HG02981 (cell line): Measurements from ENCODE around the gene PCDHA9.
"Not testable (repeated sequence)": the region's sequence is repeated elsewhere in the genome, so short reads cannot be mapped to it uniquely, and the experiment has no call there.

Experiments
- ATAC-seq: cut with Tn5 transposase; IDR thresholded peaks from one replicate; pipeline ENCODE4 v1.9.1; 2021; ENCODE audit warnings: mild to moderate bottlenecking, moderate library complexity; ENCODE audit not compliant: unreplicated experiment

Gene PCDHA9

DNA sequence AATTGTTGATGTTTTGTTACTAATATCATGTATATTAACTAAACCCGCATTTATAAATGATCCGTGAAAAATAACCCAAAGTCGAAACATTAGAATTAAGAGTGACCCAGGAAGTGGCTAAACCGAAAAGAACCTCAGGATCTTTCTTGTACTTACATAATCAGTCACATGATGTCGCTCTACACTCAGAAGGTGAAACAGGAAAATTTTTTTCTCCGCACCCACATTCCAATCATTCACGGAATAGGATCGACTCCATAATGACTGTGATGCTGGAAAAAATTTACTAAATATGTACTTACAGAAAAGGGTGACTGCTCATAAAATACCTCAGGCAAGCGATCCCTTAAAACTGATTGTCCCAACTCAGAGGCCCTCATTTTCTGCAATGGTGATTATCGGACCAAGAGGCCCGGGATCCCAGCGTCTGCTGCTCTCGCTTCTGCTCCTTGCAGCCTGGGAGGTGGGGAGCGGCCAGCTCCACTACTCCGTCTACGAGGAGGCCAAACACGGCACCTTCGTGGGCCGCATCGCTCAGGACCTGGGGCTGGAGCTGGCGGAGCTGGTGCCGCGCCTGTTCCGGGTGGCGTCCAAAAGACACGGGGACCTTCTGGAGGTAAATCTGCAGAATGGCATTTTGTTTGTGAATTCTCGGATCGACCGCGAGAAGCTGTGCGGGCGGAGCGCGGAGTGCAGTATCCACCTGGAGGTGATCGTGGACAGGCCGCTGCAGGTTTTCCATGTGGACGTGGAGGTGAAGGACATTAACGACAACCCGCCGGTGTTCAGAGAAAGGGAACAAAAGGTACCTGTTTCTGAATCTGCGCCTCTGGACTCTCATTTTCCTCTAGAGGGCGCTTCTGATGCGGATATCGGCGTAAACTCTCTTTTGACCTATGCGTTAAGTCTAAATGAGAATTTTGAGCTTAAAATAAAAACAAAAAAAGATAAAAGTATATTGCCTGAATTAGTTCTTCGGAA lies 27.2 kb downstream of the PCDHA9 start, which contains the start of gene PCDHA12:
Gene PCDHA12, plus strand, starts transcription at position 224 of the 981 bp plus-strand sequence. Its CDS starts 165 bp downstream, at position 389.
- ATAC-seq, result no peak

DNA sequence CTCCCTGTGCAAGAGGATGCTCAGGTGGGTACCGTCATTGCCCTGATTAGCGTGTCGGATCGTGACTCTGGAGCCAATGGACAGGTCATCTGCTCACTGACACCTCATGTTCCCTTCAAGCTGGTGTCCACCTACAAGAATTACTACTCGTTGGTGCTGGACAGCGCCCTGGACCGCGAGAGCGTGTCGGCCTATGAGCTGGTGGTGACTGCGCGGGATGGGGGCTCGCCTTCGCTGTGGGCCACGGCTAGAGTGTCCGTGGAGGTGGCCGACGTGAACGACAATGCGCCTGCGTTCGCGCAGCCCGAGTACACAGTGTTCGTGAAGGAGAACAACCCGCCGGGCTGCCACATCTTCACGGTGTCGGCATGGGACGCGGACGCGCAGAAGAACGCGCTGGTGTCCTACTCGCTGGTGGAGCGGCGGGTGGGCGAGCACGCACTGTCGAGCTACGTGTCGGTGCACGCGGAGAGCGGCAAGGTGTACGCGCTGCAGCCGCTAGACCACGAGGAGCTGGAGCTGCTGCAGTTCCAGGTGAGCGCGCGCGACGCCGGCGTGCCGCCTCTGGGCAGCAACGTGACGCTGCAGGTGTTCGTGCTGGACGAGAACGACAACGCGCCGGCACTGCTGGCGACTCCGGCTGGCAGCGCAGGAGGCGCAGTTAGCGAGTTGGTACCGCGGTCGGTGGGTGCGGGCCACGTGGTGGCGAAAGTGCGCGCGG lies 28.5 kb downstream of the PCDHA9 start:
- ATAC-seq, result not testable (repeated sequence)

DNA sequence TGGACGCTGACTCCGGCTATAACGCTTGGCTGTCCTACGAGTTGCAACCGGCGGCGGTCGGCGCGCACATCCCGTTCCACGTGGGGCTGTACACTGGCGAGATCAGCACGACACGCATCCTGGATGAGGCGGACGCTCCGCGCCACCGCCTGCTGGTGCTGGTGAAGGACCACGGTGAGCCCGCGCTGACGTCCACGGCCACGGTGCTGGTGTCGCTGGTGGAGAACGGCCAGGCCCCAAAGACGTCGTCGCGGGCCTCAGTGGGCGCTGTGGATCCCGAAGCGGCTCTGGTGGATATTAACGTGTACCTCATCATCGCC lies 29.0 kb downstream of the PCDHA9 start:
- ATAC-seq, result no peak

DNA sequence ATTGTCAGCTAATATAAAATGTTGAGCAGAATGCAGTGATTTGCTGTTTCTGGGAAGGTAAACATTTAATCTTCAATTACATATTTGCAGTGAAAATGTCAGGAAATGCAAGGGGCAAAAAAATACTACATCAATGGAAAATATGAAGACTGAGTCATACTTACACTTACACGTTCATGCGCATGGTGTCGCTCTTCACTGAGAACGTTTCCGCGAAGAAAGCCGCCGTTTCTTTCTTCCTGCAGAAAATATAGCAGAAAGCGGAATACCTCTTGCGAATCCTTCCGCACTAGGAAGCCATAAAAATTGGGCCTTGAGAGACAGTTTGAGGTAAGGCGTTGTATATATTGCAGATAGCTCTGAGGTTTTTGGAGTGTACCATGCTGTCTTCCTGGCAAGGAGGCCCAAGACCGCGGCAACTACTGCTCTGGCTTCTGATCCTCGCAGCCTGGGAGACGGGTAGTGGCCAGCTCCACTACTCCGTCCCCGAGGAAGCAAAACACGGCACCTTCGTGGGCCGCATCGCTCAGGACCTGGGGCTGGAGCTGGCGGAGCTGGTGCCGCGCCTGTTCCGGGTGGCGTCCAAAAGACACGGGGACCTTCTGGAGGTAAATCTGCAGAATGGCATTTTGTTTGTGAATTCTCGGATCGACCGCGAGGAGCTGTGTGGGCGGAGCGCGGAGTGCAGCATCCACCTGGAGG lies 33.9 kb downstream of the PCDHA9 start, which contains the start of gene PCDHA13:
Gene PCDHA13, plus strand, starts transcription at position 236 of the 702 bp plus-strand sequence. Its CDS starts 145 bp downstream, at position 381.
- no peak for ATAC-seq

DNA sequence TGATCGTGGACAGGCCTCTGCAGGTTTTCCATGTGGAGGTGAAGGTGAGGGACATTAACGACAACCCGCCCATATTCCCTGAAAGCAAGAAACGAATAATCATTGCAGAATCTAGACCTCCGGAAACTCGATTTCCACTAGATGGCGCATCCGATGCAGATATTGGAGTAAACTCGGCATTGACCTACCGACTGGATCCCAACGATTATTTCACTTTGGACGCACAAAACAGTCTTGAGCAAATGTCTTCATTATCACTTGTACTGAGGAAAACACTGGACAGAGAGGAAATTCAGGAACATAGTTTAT lies 34.4 kb downstream of the PCDHA9 start:
- ATAC-seq, result no peak

DNA sequence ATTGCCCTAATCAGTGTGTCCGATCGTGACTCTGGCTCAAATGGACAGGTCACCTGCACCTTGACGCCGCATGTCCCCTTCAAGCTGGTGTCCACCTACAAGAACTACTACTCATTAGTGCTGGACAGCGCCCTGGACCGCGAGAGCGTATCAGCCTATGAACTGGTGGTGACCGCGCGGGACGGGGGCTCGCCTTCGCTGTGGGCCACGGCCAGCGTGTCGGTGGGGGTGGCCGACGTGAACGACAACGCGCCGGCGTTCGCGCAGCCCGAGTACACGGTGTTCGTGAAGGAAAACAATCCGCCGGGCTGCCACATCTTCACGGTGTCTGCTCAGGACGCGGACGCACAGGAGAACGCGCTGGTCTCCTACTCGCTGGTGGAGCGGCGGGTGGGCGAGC lies 35.2 kb downstream of the PCDHA9 start:
- no peak for ATAC-seq

DNA sequence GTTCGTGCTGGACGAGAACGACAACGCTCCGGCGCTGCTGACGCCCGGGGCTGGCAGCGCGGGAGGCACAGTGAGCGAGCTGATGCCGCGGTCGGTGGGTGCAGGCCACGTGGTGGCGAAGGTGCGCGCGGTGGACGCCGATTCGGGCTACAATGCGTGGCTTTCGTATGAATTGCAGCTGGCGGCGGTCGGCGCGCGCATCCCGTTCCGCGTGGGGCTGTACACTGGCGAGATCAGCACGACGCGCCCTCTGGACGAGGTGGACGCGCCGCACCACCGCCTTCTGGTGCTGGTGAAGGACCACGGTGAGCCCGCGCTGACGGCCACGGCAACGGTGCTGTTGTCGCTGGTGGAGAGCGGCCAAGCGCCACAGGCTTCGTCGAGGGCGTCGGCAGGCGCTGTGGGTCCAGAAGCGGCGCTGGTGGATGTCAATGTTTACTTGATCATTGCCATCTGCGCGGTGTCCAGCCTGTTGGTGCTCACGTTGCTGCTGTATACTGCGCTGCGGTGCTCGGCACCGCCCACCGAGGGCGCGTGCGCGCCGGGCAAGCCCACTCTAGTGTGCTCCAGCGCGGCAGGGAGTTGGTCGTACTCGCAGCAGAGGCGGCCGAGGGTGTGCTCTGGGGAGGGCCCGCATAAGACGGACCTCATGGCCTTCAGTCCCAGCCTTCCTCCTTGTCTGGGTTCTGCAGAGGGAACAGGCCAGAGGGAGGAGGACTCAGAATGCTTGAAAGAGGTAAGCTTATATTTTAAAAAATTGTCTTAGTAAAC lies 35.9 kb downstream of the PCDHA9 start:
- ATAC-seq, result no peak
